Skin of body (tissue), 2 donors: ENCODE measurements around the gene YWHAQ. TPM values are rescaled to one million over a fixed set of nuclear protein-coding genes. Genes with fewer than 3 reads are reported as not detected.
"Not testable (repeated sequence)": the region's sequence is repeated elsewhere in the genome, so short reads cannot be mapped to it uniquely, and the experiment has no call there.

ENCODE experiments used
- DNase-seq: peaks from one replicate; lab custom pipeline; 2025; lab: John Stamatoyannopoulos, UW
- total RNA-seq: library from RNA; depleted of rRNA; stranded (reverse); fragments of >200 nt; gene quantifications from one replicate; pipeline ENCODE4 v1.2.3, GENCODE V29; 2014

The YWHAQ gene
- total RNA-seq, 1 donor from 2014 or later: 172 TPM

GRCh38 chr2:9594366-9595054, 36.3 kb downstream of the YWHAQ start:
- DNase-seq: no peak

- no peak for DNase-seq
These were observed 36.9 kb downstream of the YWHAQ start for GRCh38 chr2:9593925-9594324.

- no peak for DNase-seq
These were observed 38.1 kb downstream of the YWHAQ start for GRCh38 chr2:9592699-9593098.

- DNase-seq: no peak
These were observed 40.2 kb downstream of the YWHAQ start for GRCh38 chr2:9590641-9591040.

GRCh38 chr2:9586465-9586864, 44.3 kb downstream of the YWHAQ start:
- no peak for DNase-seq

- DNase-seq: no peak
These were observed 45.3 kb downstream of the YWHAQ start for GRCh38 chr2:9585486-9585885.

GRCh38 chr2:9584902-9585301, 45.9 kb downstream of the YWHAQ start:
- not testable (repeated sequence) for DNase-seq

GRCh38 chr2:9582624-9583023, 48.2 kb downstream of the YWHAQ start:
- DNase-seq: no peak

- no peak for DNase-seq
These were observed 52.1 kb downstream of the YWHAQ start for GRCh38 chr2:9578467-9579235.

GRCh38 chr2:9574331-9574730, 56.5 kb downstream of the YWHAQ start:
- no peak for DNase-seq

GRCh38 chr2:9573840-9574239, 57.0 kb downstream of the YWHAQ start:
- no peak for DNase-seq

GRCh38 chr2:9573013-9573720, 57.6 kb downstream of the YWHAQ start:
- DNase-seq: no peak

GRCh38 chr2:9570182-9571060, 60.4 kb downstream of the YWHAQ start:
- DNase-seq: no peak

- DNase-seq: no peak
These were observed 65.2 kb downstream of the YWHAQ start for GRCh38 chr2:9565436-9566153.

GRCh38 chr2:9560628-9561027, 70.2 kb downstream of the YWHAQ start:
- DNase-seq: no peak

GRCh38 chr2:9558948-9559381, 71.8 kb downstream of the YWHAQ start:
- DNase-seq: no peak

GRCh38 chr2:9556121-9556743, 74.6 kb downstream of the YWHAQ start:
- DNase-seq: no peak

- DNase-seq: peak; percentile 90
These were observed 75.3 kb downstream of the YWHAQ start, which contains the start of gene ADAM17 for GRCh38 chr2:9555297-9556120. Gene ADAM17 (minus strand): TSS chr2:9555830. CDS start chr2:9555605, 225 bp downstream.

GRCh38 chr2:9554921-9555296, 75.9 kb downstream of the YWHAQ start:
- DNase-seq: peak; percentile 90
